ENCODE measurements around the gene NPY.

The NPY gene

DNA sequence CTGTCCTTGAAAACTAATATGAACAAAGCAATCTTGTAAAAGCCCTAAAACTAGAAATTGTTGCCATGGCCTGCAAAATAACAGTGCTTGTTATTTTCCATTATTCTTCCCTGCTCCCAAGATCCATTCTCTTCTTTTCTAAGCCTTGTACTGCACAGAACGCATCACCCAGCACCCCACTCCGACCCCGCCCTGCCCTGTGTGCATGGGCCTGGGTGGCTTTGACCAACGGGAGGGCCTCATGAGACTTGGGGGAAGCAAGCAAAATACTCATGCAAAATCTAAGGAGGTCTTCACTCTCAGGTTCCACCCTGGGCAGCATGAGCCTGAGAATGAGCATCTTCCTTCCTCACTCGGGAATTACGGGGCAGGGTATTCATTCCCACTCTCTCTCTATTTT is 32.4 kb downstream of the NPY start:
- no peak for DNase-seq

DNA sequence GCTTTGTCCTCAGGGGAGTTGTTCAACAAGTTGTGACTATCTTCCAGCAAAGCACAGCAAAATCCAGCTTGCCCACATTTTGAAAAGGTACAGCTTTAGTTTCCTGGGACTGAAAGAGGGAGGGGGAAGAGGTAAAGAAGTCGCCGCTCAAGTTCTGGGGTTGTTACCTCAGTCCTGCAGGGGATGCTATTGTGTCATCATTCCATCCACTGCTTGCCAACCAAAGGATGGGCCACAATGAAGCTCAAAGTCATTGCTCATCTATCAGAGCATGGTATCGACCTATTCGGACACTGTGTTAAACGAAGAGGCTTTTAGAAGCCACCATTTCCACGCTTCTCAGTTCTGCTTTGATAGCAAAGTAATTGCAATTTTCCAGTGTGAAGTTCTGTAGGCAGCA is 34.3 kb downstream of the NPY start:
- DNase-seq = no peak

DNA sequence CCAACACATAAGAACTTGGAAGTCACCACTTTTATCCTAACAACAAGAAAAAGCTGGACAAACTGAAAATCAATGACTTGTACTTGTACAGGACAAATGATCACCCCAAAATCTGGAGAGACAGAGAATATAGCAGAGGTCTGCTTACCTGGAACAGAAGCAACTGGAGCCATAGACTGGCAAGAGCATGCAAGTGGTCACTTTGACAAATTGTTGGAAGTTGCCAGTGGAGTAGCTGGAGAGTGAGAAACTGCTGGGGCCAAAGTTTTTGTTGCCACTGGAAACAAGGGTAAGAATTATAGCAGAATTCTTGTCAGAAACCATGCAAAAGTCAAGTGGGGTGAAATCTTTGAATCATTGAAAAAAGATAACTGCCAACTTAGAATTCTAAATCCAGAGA is 35.2 kb downstream of the NPY start:
- DNase-seq = no peak

DNA sequence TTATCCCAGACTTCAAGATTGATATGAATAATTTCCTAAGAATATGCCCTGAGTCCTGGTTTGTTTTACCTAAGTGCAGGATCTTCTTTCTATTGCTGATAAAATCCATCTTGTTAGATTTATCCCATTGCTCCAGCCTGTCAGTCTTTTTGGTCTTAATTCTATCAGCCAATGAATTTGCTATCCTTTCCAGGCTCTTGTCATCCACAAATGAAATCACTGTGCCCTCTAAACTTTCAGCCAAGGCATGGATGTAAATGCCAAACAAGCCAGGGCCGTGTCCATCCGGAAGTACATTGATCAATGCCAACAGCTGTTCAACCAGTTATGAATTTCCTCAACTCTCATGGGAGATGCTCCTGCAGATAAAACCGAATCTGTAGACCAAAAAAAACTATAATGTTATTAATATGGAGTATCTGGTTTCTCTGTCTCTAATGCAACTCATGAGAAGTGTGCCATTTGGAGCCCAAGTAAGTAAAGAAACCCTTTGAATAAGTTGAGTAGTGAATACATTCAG is 40.0 kb downstream of the NPY start:
- no peak for DNase-seq

GRCh38 chr7:24325708-24326107 is 41.7 kb downstream of the NPY start:
- no peak for DNase-seq

GRCh38 chr7:24328050-24328449 is 44.1 kb downstream of the NPY start:
- no peak for DNase-seq

DNA sequence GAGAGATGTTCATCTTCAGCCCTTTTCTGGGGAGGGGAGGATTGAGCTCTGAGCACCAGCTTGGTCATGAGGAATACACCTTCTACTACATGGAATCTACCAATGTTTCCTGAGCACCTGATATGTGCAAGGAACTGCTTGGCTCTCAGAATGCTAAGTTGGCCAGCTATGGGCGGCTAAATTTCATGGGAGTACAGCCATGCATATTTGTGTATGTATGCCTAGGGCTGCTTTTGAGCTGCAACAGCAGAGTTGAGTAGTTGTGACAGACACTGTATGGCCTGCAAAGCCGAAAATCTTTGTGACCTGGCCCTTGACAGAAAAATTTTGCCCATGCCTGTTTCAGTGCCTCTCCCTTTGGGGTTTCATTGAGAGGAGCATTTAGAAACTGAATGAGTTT is 44.9 kb downstream of the NPY start:
- DNase-seq = no peak

DNA sequence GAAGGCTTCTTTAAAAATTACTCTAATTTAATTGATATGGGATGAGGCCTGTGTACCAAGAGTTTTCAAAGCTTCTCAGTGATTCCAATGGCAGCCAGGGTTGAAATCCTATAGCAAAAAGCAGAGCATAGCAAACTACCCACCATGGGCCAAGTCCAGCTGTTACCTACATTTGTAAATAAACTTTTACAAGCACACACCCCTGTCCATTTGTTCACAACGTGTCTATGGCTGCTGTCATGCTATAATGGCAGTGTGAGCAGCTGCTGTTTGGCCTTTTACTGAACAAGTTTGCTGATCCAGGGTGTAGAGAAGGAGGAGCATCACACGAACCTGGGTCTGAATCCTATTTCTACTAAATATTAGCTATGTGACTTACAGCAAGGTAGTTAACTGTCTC is 50.0 kb downstream of the NPY start:
- DNase-seq = no peak

DNA sequence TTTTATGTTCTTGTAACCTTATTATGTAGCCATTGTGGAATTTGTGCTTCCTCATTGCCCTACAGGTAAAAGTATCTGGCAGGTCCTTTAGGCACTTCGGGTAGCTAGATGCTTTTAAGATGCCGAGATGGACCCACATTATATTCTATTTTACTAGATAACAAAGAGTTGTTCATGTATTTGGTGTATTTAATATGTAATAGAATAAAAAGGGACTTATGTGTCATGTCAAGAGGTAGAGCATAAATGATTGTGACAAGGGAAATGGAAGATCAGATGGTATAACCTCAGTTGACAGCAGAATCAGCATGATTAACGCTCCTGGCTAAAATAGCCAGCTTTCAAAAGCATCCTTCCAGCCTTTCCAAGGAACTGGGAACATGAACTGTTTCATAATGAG is 50.6 kb downstream of the NPY start:
- no peak for DNase-seq

GRCh38 chr7:24336461-24336860 is 52.5 kb downstream of the NPY start:
- no peak for DNase-seq

DNA sequence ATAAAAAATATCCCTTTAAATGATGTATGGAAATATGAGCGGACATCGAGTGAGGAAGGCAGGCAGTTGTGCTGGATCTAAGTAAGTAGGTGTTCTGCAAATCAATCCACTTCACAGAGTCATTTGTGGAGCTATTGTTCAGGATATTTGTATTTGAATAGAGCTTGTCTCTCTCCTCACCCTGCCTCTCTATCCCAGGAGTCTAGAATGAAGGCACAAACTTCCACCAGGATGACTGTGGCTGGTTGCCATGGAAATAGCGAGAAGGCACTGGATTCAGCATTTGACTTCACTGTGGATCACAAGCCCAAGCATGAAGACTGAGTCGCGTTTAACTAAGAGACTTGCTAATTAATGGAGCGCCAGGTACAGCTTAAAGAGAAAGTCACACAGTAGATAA is 53.2 kb downstream of the NPY start:
- no peak for DNase-seq

DNA sequence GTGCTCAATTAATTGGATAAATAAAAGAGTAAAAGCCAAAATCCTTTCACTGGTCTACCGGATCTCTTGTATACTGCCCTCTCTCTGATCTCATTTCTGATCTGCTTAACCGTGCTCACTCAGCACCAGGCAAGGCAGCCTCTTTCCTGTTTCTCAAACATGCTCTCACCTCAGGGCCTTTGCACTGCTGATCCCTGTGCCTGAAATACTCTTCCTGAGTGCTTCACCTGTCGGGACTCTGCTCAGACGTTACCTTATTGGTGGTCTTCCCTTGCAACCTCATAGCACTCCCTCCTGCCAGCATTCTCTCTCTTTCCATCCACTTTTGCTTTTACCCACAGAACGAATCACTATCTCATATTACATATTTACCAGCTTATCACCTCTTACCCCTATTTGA is 55.6 kb downstream of the NPY start:
- no peak for DNase-seq

DNA sequence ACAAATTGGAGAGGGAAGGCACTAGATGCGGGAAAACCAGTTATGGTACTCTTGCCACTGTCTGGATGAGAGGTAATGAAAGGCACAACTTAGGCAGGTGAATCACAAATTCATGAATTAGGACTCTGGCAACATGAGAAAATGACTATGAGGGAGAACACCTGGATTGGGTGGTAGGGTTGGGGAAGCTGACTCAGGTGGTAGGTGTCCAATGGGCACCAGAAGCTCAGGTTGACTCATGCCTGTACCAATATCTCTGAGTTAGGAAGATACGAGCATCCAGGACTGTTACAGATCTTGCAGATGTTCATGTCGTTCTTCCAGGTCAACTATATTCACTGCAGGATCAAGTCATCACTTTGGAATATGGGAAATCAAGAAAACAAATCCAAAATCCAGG is 56.7 kb downstream of the NPY start:
- no peak for DNase-seq

Measured in CD4-positive, alpha-beta T cell treated with Interleukin-4 for 1 hour (primary cell).